NCI-H128 (cell line): Measurements from ENCODE around the gene PRDM15.
"Not testable (repeated sequence)": the region's sequence is repeated elsewhere in the genome, so short reads cannot be mapped to it uniquely, and the experiment has no call there.

Source experiments
- DNase-seq: peaks from one replicate; lab custom pipeline; 2025; ENCODE audit not compliant: unreplicated experiment; lab: John Stamatoyannopoulos, UW

Gene PRDM15

GRCh38 chr21:41809891-41810596 lies 69.1 kb downstream of the PRDM15 start:
- DNase-seq: no peak

- no peak for DNase-seq
Measured at GRCh38 chr21:41808846-41809245, 70.3 kb downstream of the PRDM15 start.

- DNase-seq: no peak
Measured at GRCh38 chr21:41808094-41808493, 71.0 kb downstream of the PRDM15 start.

GRCh38 chr21:41806773-41807172 lies 72.4 kb downstream of the PRDM15 start:
- no peak for DNase-seq

GRCh38 chr21:41805643-41806042 lies 73.5 kb downstream of the PRDM15 start:
- DNase-seq: no peak

- DNase-seq: no peak
Measured at GRCh38 chr21:41805038-41805437, 74.1 kb downstream of the PRDM15 start.

- no peak for DNase-seq
Measured at GRCh38 chr21:41804381-41804780, 74.8 kb downstream of the PRDM15 start.

- DNase-seq: no peak
Measured at GRCh38 chr21:41803316-41803715, 75.8 kb downstream of the PRDM15 start.

GRCh38 chr21:41802684-41803083 lies 76.5 kb downstream of the PRDM15 start:
- DNase-seq: no peak

GRCh38 chr21:41802198-41802584 lies 77.0 kb downstream of the PRDM15 start:
- DNase-seq: no peak

- DNase-seq: no peak
Measured at GRCh38 chr21:41801321-41802197, 77.6 kb downstream of the PRDM15 start.

- no peak for DNase-seq
Measured at GRCh38 chr21:41800425-41801320, 78.5 kb downstream of the PRDM15 start.

- no peak for DNase-seq
Measured at GRCh38 chr21:41799763-41800162, 79.4 kb downstream of the PRDM15 start.

GRCh38 chr21:41798326-41798725 lies 80.8 kb downstream of the PRDM15 start:
- DNase-seq: no peak

GRCh38 chr21:41796476-41797080 lies 82.6 kb downstream of the PRDM15 start:
- no peak for DNase-seq

- DNase-seq: no peak
Measured at GRCh38 chr21:41795726-41796125, 83.4 kb downstream of the PRDM15 start.

GRCh38 chr21:41794600-41794999 lies 84.5 kb downstream of the PRDM15 start:
- DNase-seq: no peak

- no peak for DNase-seq
Measured at GRCh38 chr21:41792711-41793110, 86.4 kb downstream of the PRDM15 start.

- no peak for DNase-seq
Measured at GRCh38 chr21:41786509-41786987, 92.6 kb downstream of the PRDM15 start.

GRCh38 chr21:41785262-41785661 lies 93.9 kb downstream of the PRDM15 start:
- DNase-seq: not testable (repeated sequence)
